ENCODE data around the gene VTI1B. TPM values are rescaled to one million over a fixed set of nuclear protein-coding genes. Genes with fewer than 3 reads are reported as not detected.
"Not testable (repeated sequence)": the region's sequence is repeated elsewhere in the genome, so short reads cannot be mapped to it uniquely, and the experiment has no call there.

VTI1B gene
- total RNA-seq, 4 donors from 2014 or later, result 82.0 to 178 (median 99.8) TPM

DNA sequence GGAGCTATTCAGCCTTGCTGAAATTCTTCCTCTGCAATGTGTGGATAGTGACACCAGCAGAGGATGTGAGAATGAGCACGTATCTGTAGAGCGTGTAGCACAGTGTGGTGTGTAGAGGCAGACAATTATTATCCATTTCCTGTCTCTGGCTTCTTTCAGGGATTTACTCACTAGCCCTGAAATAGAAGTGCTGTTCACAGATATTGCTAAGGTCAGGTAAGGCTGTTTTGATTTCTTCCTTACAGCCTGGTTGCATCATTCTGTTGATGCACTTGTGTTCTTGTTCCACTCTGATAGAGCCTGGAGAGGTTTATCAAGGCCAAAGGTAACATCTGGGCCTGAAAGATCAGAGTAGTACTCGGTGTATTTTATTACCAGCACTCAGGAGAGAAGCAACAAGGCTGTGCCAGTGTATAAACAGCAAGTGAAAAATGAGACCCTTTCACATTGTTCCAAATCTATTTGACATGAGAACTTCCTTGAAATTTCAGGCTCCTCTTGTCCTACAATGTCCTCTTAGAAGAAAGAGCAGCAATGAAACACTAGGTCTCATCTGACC is 38.0 kb downstream of the VTI1B start:
- no peak overlapping the region for H3K4me3 ChIP-seq (replicated peaks in 1 of 3)
- H3K9me3 ChIP-seq, result no peaks in the 10 kb centered on the region
- 38% methylated on average over 3 of the region's 3 CpGs for WGBS, 2 donors
- no peaks in the 10 kb centered on the region for H3K27me3 ChIP-seq
- H3K4me1 ChIP-seq, result peaks cover 26 to 48% of the 10 kb centered on the region in 2 donors
- no peaks in the 10 kb centered on the region for H3K36me3 ChIP-seq
- intact Hi-C loops (cut with DNase I), result no loop called here
- peak overlapping the region; percentile 81 to 94 (median 89) for H3K27ac ChIP-seq
- peak; percentile 49 to 50 for DNase-seq
- TF ChIP-seq POLR2A (IDR thresholded peaks at IDR 0.05), result peak in 1 of 2 donors; percentile 63
- TF ChIP-seq, protein P1, sequence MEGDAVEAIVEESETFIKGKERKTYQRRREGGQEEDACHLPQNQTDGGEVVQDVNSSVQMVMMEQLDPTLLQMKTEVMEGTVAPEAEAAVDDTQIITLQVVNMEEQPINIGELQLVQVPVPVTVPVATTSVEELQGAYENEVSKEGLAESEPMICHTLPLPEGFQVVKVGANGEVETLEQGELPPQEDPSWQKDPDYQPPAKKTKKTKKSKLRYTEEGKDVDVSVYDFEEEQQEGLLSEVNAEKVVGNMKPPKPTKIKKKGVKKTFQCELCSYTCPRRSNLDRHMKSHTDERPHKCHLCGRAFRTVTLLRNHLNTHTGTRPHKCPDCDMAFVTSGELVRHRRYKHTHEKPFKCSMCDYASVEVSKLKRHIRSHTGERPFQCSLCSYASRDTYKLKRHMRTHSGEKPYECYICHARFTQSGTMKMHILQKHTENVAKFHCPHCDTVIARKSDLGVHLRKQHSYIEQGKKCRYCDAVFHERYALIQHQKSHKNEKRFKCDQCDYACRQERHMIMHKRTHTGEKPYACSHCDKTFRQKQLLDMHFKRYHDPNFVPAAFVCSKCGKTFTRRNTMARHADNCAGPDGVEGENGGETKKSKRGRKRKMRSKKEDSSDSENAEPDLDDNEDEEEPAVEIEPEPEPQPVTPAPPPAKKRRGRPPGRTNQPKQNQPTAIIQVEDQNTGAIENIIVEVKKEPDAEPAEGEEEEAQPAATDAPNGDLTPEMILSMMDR (IDR thresholded peaks at IDR 0.05), result no peak

- intact Hi-C loops (cut with DNase I), result no loop called here
Measured at GRCh38 chr14:67633451-67634147, 40.8 kb downstream of the VTI1B start.

GRCh38 chr14:67630938-67631337 is 43.5 kb downstream of the VTI1B start:
- 81 to 88% methylated on average over 5 of the region's 5 CpGs for WGBS, 2 donors
- intact Hi-C loops (cut with DNase I), result no loop called here
- Histone ChIP-seq H3K4me1 (peaks cover 7 to 30% of the 10 kb centered on the region in 2 donors), H3K27me3 (no peaks in the 10 kb centered on the region), H3K27ac (no peak overlapping the region), H3K36me3 (no peaks in the 10 kb centered on the region), H3K9me3 (no peaks in the 10 kb centered on the region), H3K4me3 (replicated peaks in 1 of 3) (no peak overlapping the region)
- no peak for DNase-seq
- TF ChIP-seq, protein P1 (IDR thresholded peaks at IDR 0.05), result no peak
- no peak for TF ChIP-seq POLR2A (IDR thresholded peaks at IDR 0.05)

More at GRCh38 chr14:67633451-67634147, 40.8 kb downstream of the VTI1B start:
- H3K9me3 ChIP-seq, result no peaks in the 10 kb centered on the region
- H3K4me1 ChIP-seq, result peaks cover 26 to 50% of the 10 kb centered on the region in 2 donors
- TF ChIP-seq, protein P1 (IDR thresholded peaks at IDR 0.05), result no peak
- no peak for TF ChIP-seq POLR2A (IDR thresholded peaks at IDR 0.05)
- no peaks in the 10 kb centered on the region for H3K27me3 ChIP-seq
- no peak overlapping the region for H3K27ac ChIP-seq
- H3K36me3 ChIP-seq, result no peaks in the 10 kb centered on the region
- WGBS, 2 donors, result 94% methylated on average over 5 of the region's 5 CpGs
- no peak for DNase-seq
- H3K4me3 ChIP-seq (replicated peaks in 1 of 3), result no peak overlapping the region

GRCh38 chr14:67630186-67630585 is 44.2 kb downstream of the VTI1B start:
- Histone ChIP-seq H3K27me3 (no peaks in the 10 kb centered on the region), H3K4me1 (peaks cover 0 to 23% of the 10 kb centered on the region in 2 donors), H3K4me3 (replicated peaks in 1 of 3) (no peak overlapping the region), H3K27ac (no peak overlapping the region), H3K9me3 (no peaks in the 10 kb centered on the region), H3K36me3 (no peaks in the 10 kb centered on the region)
- DNase-seq, result no peak
- 93 to 94% methylated on average over 4 of the region's 4 CpGs for WGBS, 2 donors
- TF ChIP-seq, protein P1 (IDR thresholded peaks at IDR 0.05), result no peak
- TF ChIP-seq POLR2A (IDR thresholded peaks at IDR 0.05), result no peak
- intact Hi-C loops (cut with DNase I), result no loop called here

GRCh38 chr14:67627519-67627918 is 46.9 kb downstream of the VTI1B start:
- intact Hi-C loops (cut with DNase I), result no loop called here
- no peak for TF ChIP-seq POLR2A (IDR thresholded peaks at IDR 0.05)
- TF ChIP-seq, protein P1 (IDR thresholded peaks at IDR 0.05), result no peak
- no peak overlapping the region for H3K4me3 ChIP-seq (replicated peaks in 1 of 3)
- no peak for DNase-seq
- peaks cover 15 to 24% of the 10 kb centered on the region in 2 donors for H3K4me1 ChIP-seq
- no peaks in the 10 kb centered on the region for H3K36me3 ChIP-seq
- H3K9me3 ChIP-seq, result no peaks in the 10 kb centered on the region
- H3K27ac ChIP-seq, result peak overlapping the region in 1 of 3 donors; percentile 0
- H3K27me3 ChIP-seq, result no peaks in the 10 kb centered on the region

DNA sequence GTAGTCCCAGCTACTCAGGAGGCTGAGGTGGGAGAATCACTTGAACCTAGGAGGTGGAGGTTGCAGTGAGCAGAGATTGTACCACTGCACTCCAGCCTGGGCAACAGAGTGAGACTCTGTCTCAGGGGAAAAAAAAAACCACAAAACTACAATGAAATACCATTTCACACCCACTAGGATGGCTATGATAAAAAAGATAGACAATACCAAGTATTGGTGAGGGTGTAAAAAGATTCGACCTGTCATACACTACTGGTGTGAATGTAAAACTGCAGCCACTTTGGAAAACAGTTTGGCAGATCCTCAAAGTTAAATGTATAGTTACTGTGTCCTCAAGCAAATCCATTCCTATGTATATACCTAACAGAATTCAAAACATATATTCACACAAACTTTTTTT is 48.3 kb downstream of the VTI1B start:
- H3K36me3 ChIP-seq; DNase-seq; H3K9me3 ChIP-seq; H3K27ac ChIP-seq; H3K27me3 ChIP-seq; intact Hi-C loops (cut with DNase I); H3K4me3 ChIP-seq (replicated peaks in 1 of 3): not testable (repeated sequence)
- peaks cover 22 to 35% of the 10 kb centered on the region in 2 donors for H3K4me1 ChIP-seq
- 87 to 92% methylated on average over 1 of the region's 1 CpG for WGBS, 2 donors
